ENCODE results near the gene GPC5. TPM values are rescaled to one million over a fixed set of nuclear protein-coding genes. Genes with fewer than 3 reads are reported as not detected.

GPC5 gene
- total and polyA plus RNA-seq, 2 of the 13 experiments (the other 11 are each of a cell fraction or from before 2014, with no cell fraction given), result 0.02 to 0.07 TPM

GRCh38 chr13:92433963-92434362 is 1035.5 kb downstream of the GPC5 start (continued):
- TF ChIP-seq MTERF4 (CRISPR knock-in tag; IDR thresholded peaks at IDR 0.05) (no peak), GATAD1 (CRISPR knock-in tag; IDR thresholded peaks at IDR 0.05) (no peak)

- Histone ChIP-seq H3K79me2 (ENCODE audit: insufficient read depth, low read length) (no peaks in the 10 kb centered on the region), H3K36me3 (replicated peaks in 1 of 2; ENCODE audit: control insufficient read depth in 1 of 2, insufficient read depth in 2 of 2, low read length in 2 of 2) (no peaks in the 10 kb centered on the region), H3K4me3 (replicated peaks in 1 of 3; ENCODE audit: insufficient read depth in 1 of 3, low read depth in 2 of 3, low read length in 3 of 3) (no peak overlapping the region), H3K9me3 (ENCODE audit: low read length) (no peaks in the 10 kb centered on the region), H3K4me1 (ENCODE audit: insufficient read depth, low read length) (no peaks in the 10 kb centered on the region), H2AFZ (ENCODE audit: low read length) (no peak overlapping the region), H3K9ac (ENCODE audit: insufficient read depth, low read depth, low read length) (no peak overlapping the region), H4K20me1 (ENCODE audit: insufficient read depth, low read length) (no peaks in the 10 kb centered on the region), H3K27me3 (ENCODE audit: control insufficient read depth in 1 of 2, insufficient read depth in 2 of 2, low read length in 2 of 2) (no peaks in the 10 kb centered on the region), H3K4me2 (ENCODE audit: low read depth, low read length) (no peak overlapping the region), H3K27ac (ENCODE audit: extremely low read length, insufficient read depth, low read length) (no peak overlapping the region)
- no peak for FAIRE-seq
- intact Hi-C loops (cut with micrococcal nuclease; ENCODE audit: unreplicated experiment) (no loop called here), in situ Hi-C loops (cut with HindIII; ENCODE audit: extremely low pct_ligation_motif_present, low pct_unique_long_range_greater_than_20kb) (no loop called here)
- POLR2A ChIA-PET, result no interaction called here
- BruUV-seq (replicated peaks), result no TSS peak
- no peak for ATAC-seq
- DNase-seq (ENCODE audit: low spot score), result no peak
- WGBS (ENCODE audit: low lambda C conversion rate), result 0% methylated on average over 2 of the region's 2 CpGs
- CTCF ChIA-PET (ENCODE audit: low intra/inter-chr PET ratio, low total read pairs), result no interaction called here
- no peak for TF ChIP-seq CBFB (CRISPR knock-in tag; IDR thresholded peaks at IDR 0.05)
- TF ChIP-seq NFRKB (IDR thresholded peaks at IDR 0.05), result no peak
- TF ChIP-seq MBD4 (IDR thresholded peaks at IDR 0.05; ENCODE audit: borderline replicate concordance, low read length), result no peak
- no peak for TF ChIP-seq HOXA3 (CRISPR knock-in tag; IDR thresholded peaks at IDR 0.05)
- no peak for TF ChIP-seq GLMP (CRISPR knock-in tag; IDR thresholded peaks at IDR 0.05; ENCODE audit: borderline replicate concordance)
- TF ChIP-seq SUZ12 (IDR thresholded peaks at IDR 0.05; ENCODE audit: low read depth, low read length), result no peak
- TF ChIP-seq ZBTB14 (CRISPR knock-in tag; IDR thresholded peaks at IDR 0.05), result no peak
- TF ChIP-seq THRA (CRISPR knock-in tag; IDR thresholded peaks at IDR 0.05; ENCODE audit: borderline replicate concordance), result no peak
- no peak for TF ChIP-seq FOXK2 (IDR thresholded peaks at IDR 0.05)
- TF ChIP-seq RFX5 (IDR thresholded peaks at IDR 0.05; ENCODE audit: low read depth, low read length), result no peak
- no peak for TF ChIP-seq KLF11 (CRISPR knock-in tag; IDR thresholded peaks at IDR 0.05)
- TF ChIP-seq ZNF710 (CRISPR knock-in tag; IDR thresholded peaks at IDR 0.05; ENCODE audit: borderline replicate concordance), result no peak
- no peak for TF ChIP-seq GPBP1L1 (CRISPR knock-in tag; IDR thresholded peaks at IDR 0.05)
- no peak for TF ChIP-seq CHCHD3 (CRISPR knock-in tag; IDR thresholded peaks at IDR 0.05)
- no peak for TF ChIP-seq ZZZ3 (CRISPR knock-in tag; IDR thresholded peaks at IDR 0.05; ENCODE audit: borderline replicate concordance)
- TF ChIP-seq ZNF652 (CRISPR knock-in tag; IDR thresholded peaks at IDR 0.05; ENCODE audit: borderline replicate concordance, low read depth), result no peak
Measured at GRCh38 chr13:92436924-92437323, 1038.5 kb downstream of the GPC5 start.

Data from HepG2 (cell line).